Neuronal stem cell (in vitro differentiated cells): ENCODE results near the gene GSTCD.

ENCODE experiments used
- DNase-seq: peaks from one replicate; pipeline ENCODE4 v3.0.0-alpha.2; 2013; ENCODE audit warnings: low spot score
- H2AFZ ChIP-seq: one replicate; pipeline ENCODE4 v1.6.1; 2013; ENCODE audit warnings: mild to moderate bottlenecking, low read length, inconsistent platforms
- H2AK5ac ChIP-seq: 2 replicates; pipeline ENCODE4 v1.6.1; 2013; ENCODE audit warnings: low read depth, mild to moderate bottlenecking, inconsistent platforms, low read length, moderate library complexity, mixed read lengths
- H2BK120ac ChIP-seq: 2 replicates; pipeline ENCODE4 v1.6.1; 2013; ENCODE audit warnings: low read depth, mild to moderate bottlenecking, inconsistent platforms, low read length, moderate library complexity, mixed read lengths
- H2BK12ac ChIP-seq: one replicate; pipeline ENCODE4 v1.6.1; 2013; ENCODE audit warnings: low read length, inconsistent platforms
- H2BK15ac ChIP-seq: 2 replicates; pipeline ENCODE4 v1.6.1; 2013; ENCODE audit warnings: mild to moderate bottlenecking, low read length, inconsistent platforms, mixed read lengths
- H2BK5ac ChIP-seq: one replicate; pipeline ENCODE4 v1.6.1; 2013; ENCODE audit warnings: inconsistent platforms, mild to moderate bottlenecking, low read length, moderate library complexity
- H3K14ac ChIP-seq: one replicate; pipeline ENCODE4 v1.6.1; 2013; ENCODE audit warnings: low read length, inconsistent platforms
- H3K18ac ChIP-seq: 2 replicates; pipeline ENCODE4 v1.6.1; 2013; ENCODE audit warnings: low read length, inconsistent platforms
- H3K23ac ChIP-seq: 2 replicates; pipeline ENCODE4 v1.6.1; 2013; ENCODE audit warnings: low read depth, mild to moderate bottlenecking, mixed read lengths, low read length, inconsistent platforms; ENCODE audit not compliant: poor library complexity
- H3K27ac ChIP-seq: replicated peaks from 3 replicates; pipeline ENCODE4 v1.5.1; 2013; ENCODE audit warnings: low read length, inconsistent platforms
- H3K27me3 ChIP-seq, 3 experiments: 2 replicates each; pipeline ENCODE4 v1.6.1; 2013; ENCODE audit warnings: low read length in 3 of 3, mild to moderate bottlenecking in 2 of 3, inconsistent platforms in 1 of 3, low read depth in 1 of 3, mixed read lengths in 1 of 3, moderate library complexity in 1 of 3; ENCODE audit not compliant: control insufficient read depth in 3 of 3, insufficient read depth in 3 of 3
- H3K36me3 ChIP-seq, 2 donors: replicated peaks in 1 of 2; 2 replicates each; pipeline ENCODE4 v1.6.1; 2013; ENCODE audit warnings: low read length in 2 of 2; ENCODE audit not compliant: control insufficient read depth in 2 of 2, insufficient read depth in 2 of 2
- H3K4ac ChIP-seq: 2 replicates; pipeline ENCODE4 v1.6.1; 2013; ENCODE audit warnings: inconsistent platforms, mild to moderate bottlenecking, low read length, moderate library complexity
- H3K4me1 ChIP-seq, 2 donors: 1 replicate in 1 of 2; 2 replicates in 1 of 2; pipeline ENCODE4 v1.6.1; 2013; ENCODE audit warnings: low read length in 2 of 2, low read depth in 1 of 2; ENCODE audit not compliant: control insufficient read depth in 2 of 2, insufficient read depth in 1 of 2
- H3K4me2 ChIP-seq: one replicate; pipeline ENCODE4 v1.6.1; 2013; ENCODE audit warnings: mild to moderate bottlenecking, low read length, inconsistent platforms; ENCODE audit not compliant: insufficient read depth, poor library complexity, severe bottlenecking
- H3K4me3 ChIP-seq, 2 donors: 2 replicates each; pipeline ENCODE4 v1.5.1; 2013; ENCODE audit warnings: low read length in 2 of 2, mild to moderate bottlenecking in 2 of 2, inconsistent platforms in 1 of 2, moderate library complexity in 1 of 2
- H3K79me1 ChIP-seq: one replicate; pipeline ENCODE4 v1.6.1; 2013; ENCODE audit warnings: low read depth, mild to moderate bottlenecking, inconsistent platforms, low read length, moderate library complexity
- H3K9ac ChIP-seq: one replicate; pipeline ENCODE4 v1.6.1; 2013; ENCODE audit warnings: mild to moderate bottlenecking, low read depth, low read length, inconsistent platforms; ENCODE audit not compliant: poor library complexity
- H3K9me3 ChIP-seq, 2 donors: replicated peaks in 1 of 2; 2 replicates each; pipeline versions ENCODE3 to v1.6.1; 2013; ENCODE audit warnings: low read length in 2 of 2, mild to moderate bottlenecking in 2 of 2, inconsistent platforms in 1 of 2, low read depth in 1 of 2, mixed read lengths in 1 of 2, moderate library complexity in 1 of 2; ENCODE audit not compliant: control insufficient read depth in 2 of 2, insufficient read depth in 1 of 2
- H4K8ac ChIP-seq: one replicate; pipeline ENCODE4 v1.6.1; 2013; ENCODE audit warnings: low read depth, mild to moderate bottlenecking, inconsistent platforms, low read length, moderate library complexity
- H4K91ac ChIP-seq: one replicate; pipeline ENCODE4 v1.6.1; 2013; ENCODE audit warnings: low read length, low read depth, mild to moderate bottlenecking, inconsistent platforms; ENCODE audit not compliant: poor library complexity
- WGBS, 2 donors: extraction: QIAGEN DNeasy Blood & Tissue Kit; methylation state at CpG; one replicate each; pipeline ENCODE4 v1.1.7; 2013; ENCODE audit warnings: missing lambda C conversion rate in 2 of 2, mixed read lengths in 1 of 2; ENCODE audit not compliant: insufficient read length in 2 of 2, insufficient replicate concordance in 1 of 2; ENCODE audit errors: extremely low coverage in 2 of 2; 5-methylcytosine and 5-hydroxymethylcytosine counted together

GSTCD gene

DNA sequence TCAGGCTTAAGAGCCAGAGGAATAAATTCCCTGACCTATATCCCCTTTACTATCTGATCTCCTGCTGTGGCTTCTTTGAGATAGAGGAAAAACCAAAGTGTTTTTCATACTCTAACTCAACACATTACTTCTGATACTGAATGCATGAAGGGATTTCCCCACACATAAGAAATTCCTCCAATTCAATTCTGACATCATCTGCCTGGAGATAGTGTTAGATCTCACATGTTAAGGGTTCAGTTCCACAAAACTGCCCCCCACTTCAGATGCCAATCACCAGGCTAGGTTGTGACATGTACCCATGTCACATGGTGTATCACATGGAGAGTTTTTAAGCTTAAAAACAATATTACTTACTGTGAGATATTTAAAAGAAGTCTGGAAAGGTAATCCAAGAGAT, 46.8 kb downstream of the GSTCD start:
- Histone ChIP-seq H3K4me3 (no peak overlapping the region), H3K4me1 (peaks cover 0 to 1% of the 10 kb centered on the region in 2 donors), H3K36me3 (no peaks in the 10 kb centered on the region), H3K14ac (no peak overlapping the region), H3K18ac (no peak overlapping the region), H3K9me3 (peaks cover 1 to 2% of the 10 kb centered on the region in 2 donors), H3K27me3 (no peaks in the 10 kb centered on the region), H3K79me1 (no peaks in the 10 kb centered on the region), H2BK15ac (no peak overlapping the region), H2AFZ (no peak overlapping the region), H3K4ac (no peak overlapping the region), H2BK12ac (no peak overlapping the region), H3K27ac (no peak overlapping the region), H2AK5ac (no peak overlapping the region), H3K4me2 (no peak overlapping the region), H4K91ac (no peak overlapping the region), H2BK5ac (no peak overlapping the region), H2BK120ac (no peak overlapping the region), H4K8ac (no peak overlapping the region), H3K9ac (no peak overlapping the region), H3K23ac (no peak overlapping the region)
- no peak for DNase-seq

DNA sequence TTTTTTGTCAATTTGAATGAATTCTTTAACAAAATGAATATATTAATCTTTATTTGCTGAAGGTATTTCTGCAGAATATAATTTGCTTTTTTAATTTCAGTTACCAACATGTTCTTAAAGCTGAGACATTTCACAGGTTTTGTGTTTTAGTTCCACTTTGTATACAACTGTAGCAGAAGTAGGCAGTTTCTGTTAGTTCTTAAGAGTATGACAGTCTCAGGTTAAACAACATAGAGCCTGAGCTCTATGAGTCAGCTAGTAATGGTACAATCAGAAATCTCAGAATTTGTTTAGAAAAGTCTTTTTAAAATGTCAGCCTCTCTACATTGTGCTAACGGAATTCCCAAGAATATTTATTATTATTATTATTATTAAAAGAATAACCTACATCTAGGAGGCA, 50.4 kb downstream of the GSTCD start:
- Histone ChIP-seq H3K4me3 (no peak overlapping the region), H3K4ac (no peak overlapping the region), H3K79me1 (no peaks in the 10 kb centered on the region), H3K4me2 (no peak overlapping the region), H3K36me3 (no peaks in the 10 kb centered on the region), H2BK15ac (no peak overlapping the region), H4K8ac (no peak overlapping the region), H3K27me3 (no peaks in the 10 kb centered on the region), H3K4me1 (peaks cover 0 to 1% of the 10 kb centered on the region in 2 donors), H3K27ac (no peak overlapping the region), H2AK5ac (no peak overlapping the region), H3K9me3 (peaks cover 0 to 1% of the 10 kb centered on the region in 2 donors), H2BK120ac (no peak overlapping the region), H2BK12ac (no peak overlapping the region), H2AFZ (no peak overlapping the region), H2BK5ac (no peak overlapping the region), H3K18ac (no peak overlapping the region), H3K14ac (no peak overlapping the region), H3K9ac (no peak overlapping the region), H4K91ac (no peak overlapping the region), H3K23ac (no peak overlapping the region)
- no CpG with 5 or more reads among the region's 1 CpG for WGBS, 2 donors
- DNase-seq, result no peak

DNA sequence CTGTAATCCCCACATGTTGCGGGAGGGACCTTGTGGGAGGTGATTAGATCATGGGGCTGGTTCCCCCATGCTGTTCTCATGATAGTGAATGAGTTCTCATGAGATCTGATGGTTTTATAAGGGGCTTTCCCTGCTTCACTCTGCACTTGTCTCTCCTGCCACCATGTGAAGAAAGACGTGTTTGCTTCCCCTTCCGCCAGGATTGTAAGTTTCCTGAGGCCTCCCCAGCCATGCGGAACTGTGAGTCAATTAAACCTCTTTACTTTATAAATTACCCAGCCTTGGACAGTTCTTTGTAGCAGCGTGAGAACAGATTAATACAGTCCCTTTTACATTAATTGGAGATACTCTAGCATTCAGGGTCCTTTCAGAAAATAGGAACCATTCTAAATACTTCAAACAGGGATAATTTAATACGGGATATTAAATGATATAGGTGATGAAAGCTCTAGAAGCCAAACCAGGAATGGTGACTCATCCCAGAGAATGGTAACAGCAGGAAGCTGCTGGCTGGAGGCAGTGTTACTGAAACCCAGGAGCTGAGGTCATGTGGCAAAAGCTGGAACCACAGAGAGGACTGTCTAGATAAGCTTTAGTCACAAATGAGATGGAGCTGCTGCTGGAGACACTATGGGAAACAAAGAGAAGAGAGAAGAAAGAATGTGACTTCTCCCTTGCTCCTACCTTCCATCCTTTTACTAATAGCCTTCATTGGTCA, 57.3 kb downstream of the GSTCD start:
- Histone ChIP-seq H3K4me2 (no peak overlapping the region), H2BK12ac (no peak overlapping the region), H3K4ac (no peak overlapping the region), H3K36me3 (no peaks in the 10 kb centered on the region), H3K79me1 (no peaks in the 10 kb centered on the region), H3K9me3 (peaks cover 0 to 4% of the 10 kb centered on the region in 2 donors), H3K4me3 (no peak overlapping the region), H2AK5ac (no peak overlapping the region), H3K9ac (no peak overlapping the region), H3K27me3 (no peaks in the 10 kb centered on the region), H4K91ac (no peak overlapping the region), H4K8ac (no peak overlapping the region), H3K18ac (no peak overlapping the region), H2BK5ac (no peak overlapping the region), H3K14ac (no peak overlapping the region), H2BK120ac (no peak overlapping the region), H2BK15ac (no peak overlapping the region), H3K23ac (no peak overlapping the region), H3K27ac (no peak overlapping the region), H2AFZ (no peak overlapping the region), H3K4me1 (peaks cover 0 to 2% of the 10 kb centered on the region in 2 donors)
- WGBS, 2 donors, result no CpG with 5 or more reads among the region's 6 CpGs
- DNase-seq, result no peak

DNA sequence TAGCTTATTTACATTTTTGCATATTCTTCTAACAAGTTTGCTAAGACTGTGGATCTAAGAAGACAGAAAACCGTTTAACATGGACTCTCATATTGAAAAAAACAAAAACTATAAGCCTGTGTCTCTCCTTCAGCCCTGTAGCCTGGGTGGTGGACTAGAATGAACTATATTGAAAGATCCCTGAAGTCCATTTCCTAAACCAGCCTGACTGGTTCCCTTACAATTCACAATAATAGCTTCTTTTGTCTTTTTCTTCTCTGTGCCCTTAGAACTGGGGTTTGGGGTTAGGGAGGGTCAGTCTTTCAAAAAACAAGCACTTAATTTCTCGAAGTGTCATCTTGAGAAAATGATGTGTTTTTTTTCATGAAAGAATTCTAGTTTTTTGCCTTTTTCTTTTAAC, 59.0 kb downstream of the GSTCD start:
- Histone ChIP-seq H3K23ac (no peak overlapping the region), H2AK5ac (no peak overlapping the region), H3K14ac (no peak overlapping the region), H3K79me1 (no peaks in the 10 kb centered on the region), H3K9me3 (peaks cover 0 to 4% of the 10 kb centered on the region in 2 donors), H2BK15ac (no peak overlapping the region), H3K4me2 (no peak overlapping the region), H2BK12ac (no peak overlapping the region), H3K4me3 (no peak overlapping the region), H4K8ac (no peak overlapping the region), H3K27me3 (no peaks in the 10 kb centered on the region), H3K18ac (no peak overlapping the region), H2AFZ (no peak overlapping the region), H4K91ac (no peak overlapping the region), H2BK120ac (no peak overlapping the region), H2BK5ac (no peak overlapping the region), H3K9ac (no peak overlapping the region), H3K27ac (no peak overlapping the region), H3K4ac (no peak overlapping the region), H3K36me3 (no peaks in the 10 kb centered on the region), H3K4me1 (peaks cover 0 to 2% of the 10 kb centered on the region in 2 donors)
- no peak for DNase-seq
- no CpG with 5 or more reads among the region's 2 CpGs for WGBS, 2 donors
